K562 (cell line): Measurements from ENCODE around the gene IFI30. TPM values are rescaled to one million over a fixed set of nuclear protein-coding genes. Genes with fewer than 3 reads are reported as not detected.

Source experiments
- BMI1 ChIP-seq: fragments of 150-350 bp; IDR thresholded peaks from 2 replicates; pipeline ENCODE4 v1.6.1; 2014; ENCODE audit warnings: low read length
- CBX3 ChIP-seq, 2 experiments: IDR thresholded peaks; 1 replicate in 1 of 2; 2 replicates in 1 of 2; pipeline ENCODE4 v1.6.1; 2012; ENCODE audit warnings: inconsistent platforms in 2 of 2, low read length in 2 of 2, borderline replicate concordance in 1 of 2, control low read depth in 1 of 2
- ETS1 ChIP-seq: conservative IDR thresholded peaks from 2 replicates; pipeline ENCODE4 v1.6.1; 2011; ENCODE audit warnings: low read depth, mild to moderate bottlenecking, low read length; ENCODE audit not compliant: control insufficient read depth
- GABPB1 ChIP-seq: sonication (generic); formaldehyde crosslinking; IDR thresholded peaks from 2 replicates; pipeline ENCODE4 v1.8.0; 2022; ENCODE audit warnings: mild to moderate bottlenecking, missing genetic modification reagents
- JUND ChIP-seq, 2 experiments: IDR thresholded peaks; 2 replicates in 1 of 2; 3 replicates in 1 of 2; pipeline ENCODE4 v1.6.1; 2011; ENCODE audit warnings: borderline replicate concordance in 2 of 2, low read depth in 2 of 2, low read length in 2 of 2, improper control_type of control experiment in 1 of 2, missing biosample characterization in 1 of 2, missing genetic modification characterization in 1 of 2, missing genetic modification reagents in 1 of 2
- KAT2B ChIP-seq: IDR thresholded peaks from one replicate; pipeline ENCODE4 v1.6.1; 2012; ENCODE audit warnings: low read depth, mild to moderate bottlenecking, control low read depth, inconsistent platforms, low read length, moderate library complexity
- MTA3 ChIP-seq: fragments of 450-650 bp; formaldehyde crosslinking; IDR thresholded peaks from 2 replicates; pipeline ENCODE4 v1.6.1; 2017; ENCODE audit warnings: mild to moderate bottlenecking, borderline replicate concordance
- SIRT6 ChIP-seq: IDR thresholded peaks from one replicate; pipeline ENCODE4 v1.6.1; 2012; ENCODE audit warnings: low read depth, mild to moderate bottlenecking, control low read depth, inconsistent platforms, low read length, moderate library complexity
- SRSF1 ChIP-seq: fragments of 200-400 bp; formaldehyde crosslinking; IDR thresholded peaks from 2 replicates; pipeline ENCODE4 v1.6.1; 2017; ENCODE audit warnings: mild to moderate bottlenecking, low read depth, low read length, moderate library complexity
- TAF1 ChIP-seq: IDR thresholded peaks from 2 replicates; pipeline ENCODE4 v1.6.1; 2011; ENCODE audit warnings: mild to moderate bottlenecking, low read length, moderate library complexity; ENCODE audit not compliant: insufficient read depth, control insufficient read depth, severe bottlenecking; ENCODE audit errors: extremely low read depth
- TAF7 ChIP-seq: fragments of 450-650 bp; IDR thresholded peaks from 2 replicates; pipeline ENCODE4 v1.6.1; 2016; ENCODE audit warnings: missing genetic modification characterization, missing compliant biosample characterization
- TFE3 ChIP-seq: fragments of 450-650 bp; formaldehyde crosslinking; IDR thresholded peaks from 2 replicates; pipeline ENCODE4 v1.4.0; 2020; ENCODE audit warnings: mild to moderate bottlenecking, mixed read lengths
- ZFX ChIP-seq: sonication (generic); formaldehyde crosslinking; IDR thresholded peaks from 2 replicates; pipeline ENCODE4 v1.8.0; 2022; ENCODE audit warnings: mild to moderate bottlenecking, missing genetic modification reagents, moderate library complexity
- polyA plus RNA-seq, 8 experiments: library from polyadenylated mRNA; depleted of rRNA in 4 of 8; stranded (reverse) in 5 of 8; unstranded in 3 of 8; fragments of >200 nt; fragmentation: Nextera tagmentation in 2 of 8; fragmentation: Illumina TruSeq in 1 of 8; extraction: Ambion mirVana in 2 of 8; extraction: Trizol in 1 of 8; gene quantifications; 2 replicates each; pipeline versions ENCODE4 v1.2.1 to v1.2.3, GENCODE V29; 2011 to 2014; ENCODE audit warnings: inconsistent platforms in 1 of 8, missing spikeins in 1 of 8
- total RNA-seq, 7 experiments: library from RNA; depleted of rRNA in 6 of 7; stranded (reverse); fragments of >200 nt in 6 of 7; fragmentation: Illumina TruSeq in 2 of 7; extraction: Trizol in 2 of 7; gene quantifications; 2 replicates each; pipeline versions ENCODE4 v1.2.1 to v1.2.3, GENCODE V29; 2011 to 2021; ENCODE audit warnings: low replicate concordance in 1 of 7
- TF ChIP-seq, protein P1 (sequence below): fragments of 450-650 bp; formaldehyde crosslinking; IDR thresholded peaks from 2 replicates; pipeline ENCODE4 v1.4.0; 2022; ENCODE audit warnings: missing genetic modification characterization
- TF ChIP-seq, protein P2 (sequence below): fragments of 450-650 bp; IDR thresholded peaks from 2 replicates; pipeline ENCODE4 v1.6.1; 2017; ENCODE audit warnings: antibody characterized with exemption, mild to moderate bottlenecking
- TF ChIP-seq, protein P3 (sequence below): fragments of 450-650 bp; formaldehyde crosslinking; conservative IDR thresholded peaks from 2 replicates; pipeline ENCODE4 v1.4.0; 2022; ENCODE audit warnings: mild to moderate bottlenecking, missing genetic modification characterization

The IFI30 gene
- total and polyA plus RNA-seq, 9 of the 15 experiments (the other 6 are each of a cell fraction or from before 2014, with no cell fraction given): 63.7 to 430 (median 109) TPM

DNA sequence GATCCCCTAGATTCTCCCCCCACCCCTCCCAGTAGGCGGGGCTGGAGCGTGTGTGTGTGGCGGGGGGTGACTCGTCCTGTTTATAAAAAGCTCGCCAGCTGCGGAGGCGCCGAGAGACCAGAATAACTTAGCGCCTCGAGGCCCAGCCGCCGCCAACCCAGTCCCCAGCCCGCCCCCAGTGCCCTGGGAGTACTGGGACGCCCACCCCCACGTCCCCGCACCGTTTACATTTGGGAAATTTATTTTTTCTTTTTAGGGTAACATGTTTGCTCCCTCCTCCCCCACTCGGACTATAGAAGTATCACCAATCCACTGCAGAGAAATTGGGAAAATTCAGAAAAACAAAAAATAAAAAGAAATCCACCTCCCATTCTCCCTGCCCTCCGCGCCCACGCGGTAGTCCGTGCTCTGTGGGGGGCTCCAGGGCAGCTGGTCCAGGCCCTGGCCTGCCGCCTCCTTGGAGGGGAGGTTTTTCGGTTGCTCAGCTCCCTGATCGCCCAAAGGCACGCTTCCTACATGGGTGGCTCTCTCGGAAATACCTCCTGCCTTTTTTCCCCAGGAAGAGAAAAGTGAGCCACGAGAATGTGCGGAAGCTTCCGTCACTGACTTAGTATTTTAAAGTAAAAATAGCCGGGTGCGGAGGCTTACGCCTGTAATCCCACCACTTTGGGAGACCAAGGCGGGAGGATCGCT lies 31.7 kb downstream of the IFI30 start (continued):
- TF ChIP-seq TAF7 (no peak), TAF1 (peak; percentile 45), CBX3 (IDR thresholded peaks at IDR 0.05; ENCODE audit: borderline replicate concordance in 1 of 2, low read length in 2 of 2) (no peak), GABPB1 (peak; percentile 43; the same call in 1 of the 2 replicates), JUND (IDR thresholded peaks at IDR 0.05; ENCODE audit: borderline replicate concordance, low read depth, low read length) (peak; percentile 32; the same call in 1 of the 2 replicates), JUND (tag; IDR thresholded peaks at IDR 0.05; ENCODE audit: borderline replicate concordance, low read depth, low read length) (no peak), SRSF1 (no peak), KAT2B (no peak), BMI1 (no peak), ZFX (CRISPR knock-in tag) (peak; percentile 53; the same call in 1 of the 2 replicates), SIRT6 (no peak), MTA3 (0 out of 2 replicates have a peak, but pooled peaks have one; percentile 26), ETS1 (no peak), TFE3 (CRISPR knock-in tag) (no peak)
- TF ChIP-seq, protein P1, sequence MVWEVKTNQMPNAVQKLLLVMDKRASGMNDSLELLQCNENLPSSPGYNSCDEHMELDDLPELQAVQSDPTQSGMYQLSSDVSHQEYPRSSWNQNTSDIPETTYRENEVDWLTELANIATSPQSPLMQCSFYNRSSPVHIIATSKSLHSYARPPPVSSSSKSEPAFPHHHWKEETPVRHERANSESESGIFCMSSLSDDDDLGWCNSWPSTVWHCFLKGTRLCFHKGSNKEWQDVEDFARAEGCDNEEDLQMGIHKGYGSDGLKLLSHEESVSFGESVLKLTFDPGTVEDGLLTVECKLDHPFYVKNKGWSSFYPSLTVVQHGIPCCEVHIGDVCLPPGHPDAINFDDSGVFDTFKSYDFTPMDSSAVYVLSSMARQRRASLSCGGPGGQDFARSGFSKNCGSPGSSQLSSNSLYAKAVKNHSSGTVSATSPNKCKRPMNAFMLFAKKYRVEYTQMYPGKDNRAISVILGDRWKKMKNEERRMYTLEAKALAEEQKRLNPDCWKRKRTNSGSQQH (CRISPR knock-in tag): no peak
- TF ChIP-seq, protein P2, sequence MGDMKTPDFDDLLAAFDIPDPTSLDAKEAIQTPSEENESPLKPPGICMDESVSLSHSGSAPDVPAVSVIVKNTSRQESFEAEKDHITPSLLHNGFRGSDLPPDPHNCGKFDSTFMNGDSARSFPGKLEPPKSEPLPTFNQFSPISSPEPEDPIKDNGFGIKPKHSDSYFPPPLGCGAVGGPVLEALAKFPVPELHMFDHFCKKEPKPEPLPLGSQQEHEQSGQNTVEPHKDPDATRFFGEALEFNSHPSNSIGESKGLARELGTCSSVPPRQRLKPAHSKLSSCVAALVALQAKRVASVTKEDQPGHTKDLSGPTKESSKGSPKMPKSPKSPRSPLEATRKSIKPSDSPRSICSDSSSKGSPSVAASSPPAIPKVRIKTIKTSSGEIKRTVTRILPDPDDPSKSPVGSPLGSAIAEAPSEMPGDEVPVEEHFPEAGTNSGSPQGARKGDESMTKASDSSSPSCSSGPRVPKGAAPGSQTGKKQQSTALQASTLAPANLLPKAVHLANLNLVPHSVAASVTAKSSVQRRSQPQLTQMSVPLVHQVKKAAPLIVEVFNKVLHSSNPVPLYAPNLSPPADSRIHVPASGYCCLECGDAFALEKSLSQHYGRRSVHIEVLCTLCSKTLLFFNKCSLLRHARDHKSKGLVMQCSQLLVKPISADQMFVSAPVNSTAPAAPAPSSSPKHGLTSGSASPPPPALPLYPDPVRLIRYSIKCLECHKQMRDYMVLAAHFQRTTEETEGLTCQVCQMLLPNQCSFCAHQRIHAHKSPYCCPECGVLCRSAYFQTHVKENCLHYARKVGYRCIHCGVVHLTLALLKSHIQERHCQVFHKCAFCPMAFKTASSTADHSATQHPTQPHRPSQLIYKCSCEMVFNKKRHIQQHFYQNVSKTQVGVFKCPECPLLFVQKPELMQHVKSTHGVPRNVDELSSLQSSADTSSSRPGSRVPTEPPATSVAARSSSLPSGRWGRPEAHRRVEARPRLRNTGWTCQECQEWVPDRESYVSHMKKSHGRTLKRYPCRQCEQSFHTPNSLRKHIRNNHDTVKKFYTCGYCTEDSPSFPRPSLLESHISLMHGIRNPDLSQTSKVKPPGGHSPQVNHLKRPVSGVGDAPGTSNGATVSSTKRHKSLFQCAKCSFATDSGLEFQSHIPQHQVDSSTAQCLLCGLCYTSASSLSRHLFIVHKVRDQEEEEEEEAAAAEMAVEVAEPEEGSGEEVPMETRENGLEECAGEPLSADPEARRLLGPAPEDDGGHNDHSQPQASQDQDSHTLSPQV: no peak
- TF ChIP-seq, protein P3, sequence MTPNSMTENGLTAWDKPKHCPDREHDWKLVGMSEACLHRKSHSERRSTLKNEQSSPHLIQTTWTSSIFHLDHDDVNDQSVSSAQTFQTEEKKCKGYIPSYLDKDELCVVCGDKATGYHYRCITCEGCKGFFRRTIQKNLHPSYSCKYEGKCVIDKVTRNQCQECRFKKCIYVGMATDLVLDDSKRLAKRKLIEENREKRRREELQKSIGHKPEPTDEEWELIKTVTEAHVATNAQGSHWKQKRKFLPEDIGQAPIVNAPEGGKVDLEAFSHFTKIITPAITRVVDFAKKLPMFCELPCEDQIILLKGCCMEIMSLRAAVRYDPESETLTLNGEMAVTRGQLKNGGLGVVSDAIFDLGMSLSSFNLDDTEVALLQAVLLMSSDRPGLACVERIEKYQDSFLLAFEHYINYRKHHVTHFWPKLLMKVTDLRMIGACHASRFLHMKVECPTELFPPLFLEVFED: no peak
